H1 (cell line): ENCODE measurements around the gene SECTM1. TPM values are rescaled to one million over a fixed set of nuclear protein-coding genes. Genes with fewer than 3 reads are reported as not detected.

Source experiments
- CTCF ChIA-PET: fragments of 300-600 bp; sonication (Branson Sonifier 250); formaldehyde crosslinking; loops from one replicate; lab custom pipeline; 2021; ENCODE audit not compliant: partially characterized antibody; lab: Charles Lee
- POLR2A ChIA-PET: fragments of 300-600 bp; sonication (Branson Sonifier 250); formaldehyde crosslinking; loops from one replicate; lab custom pipeline; 2021; ENCODE audit warnings: inconsistent platforms; ENCODE audit not compliant: partially characterized antibody; lab: Charles Lee
- DNase-seq, 2 experiments: peaks; one replicate each; pipeline versions ENCODE4 v3.0.0 to v3.0.0-alpha.2; 2010 to 2022; ENCODE audit warnings: low spot score in 2 of 2, low read depth in 1 of 2, mixed read lengths in 1 of 2
- FAIRE-seq: peaks from 2 replicates; lab custom pipeline; 2011; peaks lifted over from hg19 to GRCh38; lab: Jason Lieb, UNC
- H2AFZ ChIP-seq: 2 replicates; pipeline ENCODE4 v1.8.1; 2012; ENCODE audit warnings: low read length, inconsistent platforms
- H2AK5ac ChIP-seq: 2 replicates; pipeline ENCODE4 v1.6.1; 2013; ENCODE audit warnings: low read depth, low read length
- H2BK120ac ChIP-seq: replicated peaks from 2 replicates; pipeline ENCODE3; 2013; ENCODE audit warnings: low read depth, low read length, inconsistent platforms
- H2BK12ac ChIP-seq: 2 replicates; pipeline ENCODE4 v1.6.1; 2013; ENCODE audit warnings: low read depth, low read length
- H2BK15ac ChIP-seq: 2 replicates; pipeline ENCODE4 v1.6.1; 2013; ENCODE audit warnings: low read length
- H2BK20ac ChIP-seq: 2 replicates; pipeline ENCODE4 v1.6.1; 2013; ENCODE audit warnings: low read length
- H2BK5ac ChIP-seq: 2 replicates; pipeline ENCODE4 v1.6.1; 2013; ENCODE audit warnings: low read depth, low read length
- H3K14ac ChIP-seq: 2 replicates; pipeline ENCODE4 v1.6.1; 2013; ENCODE audit warnings: inconsistent platforms; ENCODE audit not compliant: insufficient read length
- H3K18ac ChIP-seq: 2 replicates; pipeline ENCODE4 v1.6.1; 2013; ENCODE audit warnings: low read length; ENCODE audit errors: extremely low read depth
- H3K23ac ChIP-seq: 2 replicates; pipeline ENCODE4 v1.6.1; 2013; ENCODE audit warnings: inconsistent platforms; ENCODE audit not compliant: insufficient read length
- H3K23me2 ChIP-seq: 2 replicates; pipeline ENCODE4 v1.6.1; 2013; ENCODE audit warnings: low read depth, low read length
- H3K27ac ChIP-seq: 2 replicates; pipeline ENCODE4 v1.6.1; 2011; ENCODE audit warnings: low read depth, low read length, inconsistent platforms
- H3K27me3 ChIP-seq, 4 experiments: replicated peaks in 1 of 4; 1 replicate in 1 of 4; 2 replicates in 3 of 4; pipeline versions ENCODE4 v1.6.1 to v1.8.1; 2011 to 2013; ENCODE audit warnings: low read length in 3 of 4, mild to moderate bottlenecking in 3 of 4, inconsistent platforms in 2 of 4, mixed read lengths in 2 of 4, moderate library complexity in 1 of 4; ENCODE audit not compliant: control insufficient read depth in 3 of 4, insufficient read depth in 3 of 4; ENCODE audit errors: extremely low read depth in 1 of 4
- H3K36me3 ChIP-seq, 4 experiments: 2 replicates each; pipeline versions ENCODE4 v1.6.1 to v1.8.1; 2011 to 2013; ENCODE audit warnings: mild to moderate bottlenecking in 4 of 4, low read length in 3 of 4, moderate library complexity in 2 of 4, control low read depth in 1 of 4, inconsistent platforms in 1 of 4; ENCODE audit not compliant: insufficient read depth in 4 of 4, control insufficient read depth in 2 of 4
- H3K4ac ChIP-seq: replicated peaks from 2 replicates; pipeline ENCODE3; 2013; ENCODE audit warnings: low read length, low read depth, mixed read lengths, inconsistent platforms; ENCODE audit not compliant: insufficient read length
- H3K4me1 ChIP-seq, 4 experiments: replicated peaks in 1 of 4; 1 replicate in 1 of 4; 2 replicates in 3 of 4; pipeline versions ENCODE4 v1.6.1 to v1.8.1; 2011 to 2013; ENCODE audit warnings: low read length in 3 of 4, inconsistent platforms in 2 of 4, mixed read lengths in 1 of 4; ENCODE audit not compliant: insufficient read depth in 4 of 4, control insufficient read depth in 3 of 4
- H3K4me2 ChIP-seq, 2 experiments: 2 replicates each; pipeline versions ENCODE4 v1.6.1 to v1.8.1; 2011 to 2013; ENCODE audit warnings: low read depth in 2 of 2, low read length in 2 of 2, control low read depth in 1 of 2, inconsistent platforms in 1 of 2, mild to moderate bottlenecking in 1 of 2; ENCODE audit not compliant: insufficient read depth in 1 of 2
- H3K4me3 ChIP-seq, 4 experiments: fragments of 200-600, 300-600 bp in 1 of 4; sonication (generic), shearing (Covaris generic), sonication (Bioruptor Twin) in 1 of 4; 2 replicates each; pipeline versions ENCODE4 v1.5.1 to v1.8.1; 2011 to 2016; ENCODE audit warnings: low read length in 4 of 4, low read depth in 3 of 4, control low read depth in 2 of 4, inconsistent platforms in 2 of 4, mild to moderate bottlenecking in 2 of 4, mixed read lengths in 1 of 4, moderate library complexity in 1 of 4; ENCODE audit not compliant: insufficient read depth in 2 of 4; ENCODE audit errors: extremely low read depth in 1 of 4
- H3K56ac ChIP-seq: replicated peaks from 2 replicates; pipeline ENCODE3; 2013; ENCODE audit warnings: low read depth, mild to moderate bottlenecking, mixed read lengths, low read length, inconsistent platforms; ENCODE audit not compliant: insufficient read length
- H3K79me1 ChIP-seq: 2 replicates; pipeline ENCODE4 v1.6.1; 2013; ENCODE audit warnings: low read depth, low read length, control low read depth
- H3K79me2 ChIP-seq, 2 experiments: 2 replicates each; pipeline versions ENCODE4 v1.6.1 to v1.8.1; 2012 to 2013; ENCODE audit warnings: low read length in 2 of 2, mild to moderate bottlenecking in 2 of 2, inconsistent platforms in 1 of 2; ENCODE audit not compliant: insufficient read depth in 2 of 2, control insufficient read depth in 1 of 2
- H3K9ac ChIP-seq, 4 experiments: replicated peaks in 1 of 4; 1 replicate in 1 of 4; 2 replicates in 3 of 4; pipeline versions ENCODE4 v1.6.1 to v1.8.1; 2011 to 2013; ENCODE audit warnings: low read depth in 3 of 4, low read length in 3 of 4, control low read depth in 2 of 4, mild to moderate bottlenecking in 2 of 4, moderate library complexity in 2 of 4, inconsistent platforms in 1 of 4; ENCODE audit errors: extremely low read depth in 1 of 4
- H3K9me3 ChIP-seq, 2 experiments: 2 replicates each; pipeline versions ENCODE4 v1.6.1 to v1.8.1; 2012 to 2013; ENCODE audit warnings: mild to moderate bottlenecking in 2 of 2, moderate library complexity in 2 of 2, control low read depth in 1 of 2, inconsistent platforms in 1 of 2, low read depth in 1 of 2, low read length in 1 of 2, mixed read lengths in 1 of 2; ENCODE audit not compliant: insufficient read depth in 2 of 2
- H4K20me1 ChIP-seq, 2 experiments: replicated peaks in 1 of 2; 2 replicates each; pipeline versions ENCODE3 to v1.8.1; 2011 to 2013; ENCODE audit warnings: inconsistent platforms in 2 of 2, low read length in 2 of 2, mild to moderate bottlenecking in 1 of 2; ENCODE audit not compliant: insufficient read depth in 2 of 2, control insufficient read depth in 1 of 2
- H4K5ac ChIP-seq: 2 replicates; pipeline ENCODE4 v1.6.1; 2013; ENCODE audit warnings: low read length, low read depth, mixed read lengths, inconsistent platforms; ENCODE audit not compliant: insufficient read length
- H4K8ac ChIP-seq: 2 replicates; pipeline ENCODE4 v1.8.0; 2013; ENCODE audit warnings: mild to moderate bottlenecking, moderate library complexity, low read length, inconsistent platforms; ENCODE audit not compliant: insufficient read depth; ENCODE audit errors: extremely low read depth
- H4K91ac ChIP-seq: replicated peaks from 2 replicates; pipeline ENCODE3; 2013; ENCODE audit warnings: low read length, mixed read lengths, inconsistent platforms; ENCODE audit not compliant: insufficient read length
- EP300 ChIP-seq, 2 experiments: IDR thresholded peaks; 1 replicate in 1 of 2; 2 replicates in 1 of 2; pipeline ENCODE4 v1.6.1; 2011 to 2012; ENCODE audit warnings: low read depth in 2 of 2, low read length in 2 of 2, mild to moderate bottlenecking in 2 of 2, borderline replicate concordance in 1 of 2, inconsistent platforms in 1 of 2, moderate library complexity in 1 of 2
- HDAC2 ChIP-seq, 2 experiments: fragments of 300-600 bp in 1 of 2; sonication (generic) in 1 of 2; IDR thresholded peaks; 2 replicates each; pipeline ENCODE4 v1.6.1; 2011 to 2012; ENCODE audit warnings: low read depth in 2 of 2, low read length in 2 of 2, mild to moderate bottlenecking in 2 of 2, moderate library complexity in 2 of 2, borderline replicate concordance in 1 of 2, inconsistent platforms in 1 of 2
- JUN ChIP-seq: IDR thresholded peaks from 2 replicates; pipeline ENCODE4 v1.6.1; 2011; ENCODE audit warnings: low read depth, mild to moderate bottlenecking, improper control_type of control experiment, low read length
- KDM4A ChIP-seq: IDR thresholded peaks from one replicate; pipeline ENCODE4 v1.7.1; 2012; ENCODE audit warnings: low read depth, mild to moderate bottlenecking, moderate library complexity, low read length, inconsistent platforms; ENCODE audit not compliant: severe bottlenecking
- RAD21 ChIP-seq, 2 experiments: IDR thresholded peaks in 1 of 2; conservative IDR thresholded peaks in 1 of 2; 2 replicates each; pipeline ENCODE4 v1.6.1; 2011; ENCODE audit warnings: low read depth in 2 of 2, low read length in 2 of 2, improper control_type of control experiment in 1 of 2, inconsistent platforms in 1 of 2, mild to moderate bottlenecking in 1 of 2, moderate library complexity in 1 of 2
- SAP30 ChIP-seq: fragments of 300-600 bp; sonication (generic); IDR thresholded peaks from 2 replicates; pipeline ENCODE4 v1.7.1; 2012; ENCODE audit warnings: low read length, moderate library complexity, mild to moderate bottlenecking, inconsistent platforms; ENCODE audit not compliant: insufficient read depth, insufficient replicate concordance
- SP4 ChIP-seq: IDR thresholded peaks from 2 replicates; pipeline ENCODE4 v1.6.1; 2012; ENCODE audit warnings: low read length, inconsistent platforms
- TBP ChIP-seq: IDR thresholded peaks from 2 replicates; pipeline ENCODE4 v1.6.1; 2011; ENCODE audit warnings: low read depth, low read length, improper control_type of control experiment
- TCF12 ChIP-seq: IDR thresholded peaks from 2 replicates; pipeline ENCODE4 v1.6.1; 2011; ENCODE audit warnings: low read depth, mild to moderate bottlenecking, low read length
- WGBS, 2 experiments: shearing (Covaris generic) in 1 of 2; methylation state at CpG; one replicate each; pipeline versions ENCODE4 v1.1.6 to v1.1.7; 2013 to 2015; ENCODE audit warnings: low lambda C conversion rate in 2 of 2, mixed read lengths in 2 of 2, inconsistent platforms in 1 of 2, low coverage in 1 of 2, missing lambda C conversion rate in 1 of 2; ENCODE audit not compliant: insufficient replicate concordance in 2 of 2, insufficient coverage in 1 of 2, insufficient read length in 1 of 2; ENCODE audit errors: extremely low coverage in 1 of 2, missing lambda C conversion rate in 1 of 2; 5-methylcytosine and 5-hydroxymethylcytosine counted together
- polyA plus RNA-seq, 7 experiments: library from polyadenylated mRNA; depleted of rRNA in 3 of 7; stranded (reverse) in 5 of 7; unstranded in 2 of 7; fragments of >200 nt in 5 of 7; fragments of 200-250 nt in 2 of 7; gene quantifications; 1 replicate in 5 of 7; 2 replicates in 1 of 7; 4 replicates in 1 of 7; pipeline versions ENCODE4 v1.2.1 to v1.2.3, GENCODE V29; 2011 to 2013; ENCODE audit warnings: missing spikeins in 2 of 7, mixed read lengths in 2 of 7
- total RNA-seq: library from RNA; stranded (reverse); fragmentation: NEBNext Ultra II Directional; extraction: Animal tissue kit (Norgen Biotek cat#: 25700); gene quantifications from 2 replicates; pipeline ENCODE4 v1.2.1, GENCODE V29; 2021
- TF ChIP-seq, protein P1 (sequence below): IDR thresholded peaks from 2 replicates; pipeline ENCODE4 v1.6.1; 2012; ENCODE audit warnings: inconsistent platforms

SECTM1 gene
- total and polyA plus RNA-seq, 2 of the 8 experiments (the other 6 are each of a cell fraction or from before 2014, with no cell fraction given) = 0.20 to 0.65 TPM

DNA sequence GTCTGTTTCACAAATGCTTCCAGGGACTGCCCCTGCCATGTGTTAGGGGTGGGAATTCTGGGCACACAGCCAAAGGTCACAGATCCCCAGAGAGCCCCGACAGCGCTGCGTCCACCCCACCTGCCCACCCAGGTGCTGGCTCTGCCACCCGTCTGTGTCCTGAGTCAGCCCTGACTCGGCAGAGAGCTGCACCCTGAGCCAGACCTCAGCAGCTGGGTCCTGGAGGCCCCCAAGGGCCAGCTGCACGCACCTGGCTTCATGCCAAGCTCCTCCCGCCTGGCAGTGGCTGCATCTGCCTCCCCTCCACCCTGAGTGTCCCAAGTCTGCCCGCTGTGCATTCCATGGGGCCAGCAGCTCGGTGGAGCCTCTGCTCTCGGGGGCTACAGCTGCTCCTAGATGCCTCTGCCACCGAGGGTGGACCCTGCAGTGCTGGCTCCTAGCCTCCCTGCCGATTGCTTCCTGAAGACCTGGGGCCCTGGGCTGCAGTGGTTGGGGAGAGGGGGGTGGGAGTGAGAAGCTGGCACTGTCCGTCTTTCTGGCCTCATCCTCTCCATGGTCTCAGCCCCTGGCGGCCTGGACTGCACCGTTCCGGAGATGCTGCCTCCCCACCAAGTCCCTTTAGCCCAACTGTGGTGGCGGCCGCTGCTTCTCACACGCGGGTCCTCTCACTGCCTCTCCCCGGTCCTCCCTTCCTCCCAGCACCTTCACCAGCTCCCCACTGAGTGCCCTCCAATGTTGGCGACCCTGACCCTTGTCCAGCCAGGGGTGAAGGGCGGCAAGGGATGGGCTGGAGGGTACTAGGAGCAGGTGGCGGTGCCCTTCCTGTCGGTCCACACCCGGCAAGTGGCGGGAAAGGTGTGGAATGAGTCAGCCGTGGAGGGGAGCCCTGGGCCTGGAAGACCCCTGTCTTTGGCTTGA, 3.0 kb downstream of the SECTM1 start:
- POLR2A ChIA-PET = no interaction called here
- no peak overlapping the region for H3K4me2 ChIP-seq
- H3K27me3 ChIP-seq = peaks cover 28 to 52% (median 48%) of the 10 kb centered on the region in 4 experiments
- TF ChIP-seq RAD21 (IDR thresholded peaks at IDR 0.05 in 1 of 2, conservative IDR thresholded peaks at IDR 0.05 in 1 of 2; ENCODE audit: low read depth in 2 of 2, low read length in 2 of 2) (no peak), SAP30 (no peak), TBP (no peak), EP300 (IDR thresholded peaks at IDR 0.05; ENCODE audit: borderline replicate concordance in 1 of 2, low read depth in 2 of 2, low read length in 2 of 2) (no peak), JUN (no peak), HDAC2 (IDR thresholded peaks at IDR 0.05; ENCODE audit: borderline replicate concordance in 1 of 2, low read depth in 2 of 2, low read length in 2 of 2) (no peak), TCF12 (no peak), KDM4A (no peak), SP4 (no peak)
- TF ChIP-seq, protein P1, sequence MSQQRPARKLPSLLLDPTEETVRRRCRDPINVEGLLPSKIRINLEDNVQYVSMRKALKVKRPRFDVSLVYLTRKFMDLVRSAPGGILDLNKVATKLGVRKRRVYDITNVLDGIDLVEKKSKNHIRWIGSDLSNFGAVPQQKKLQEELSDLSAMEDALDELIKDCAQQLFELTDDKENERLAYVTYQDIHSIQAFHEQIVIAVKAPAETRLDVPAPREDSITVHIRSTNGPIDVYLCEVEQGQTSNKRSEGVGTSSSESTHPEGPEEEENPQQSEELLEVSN = no peak

More for the DNA sequence above, 3.0 kb downstream of the SECTM1 start:
- H3K4ac ChIP-seq = no peak overlapping the region
- H3K36me3 ChIP-seq = no peaks in the 10 kb centered on the region
- no peak overlapping the region for H4K91ac ChIP-seq
- no peak overlapping the region for H3K4me3 ChIP-seq
- peaks cover 0 to 2% of the 10 kb centered on the region in 2 experiments for H4K20me1 ChIP-seq
- DNase-seq = no peak
- H3K79me2 ChIP-seq = no peaks in the 10 kb centered on the region
- no peak overlapping the region for H3K27ac ChIP-seq
- no peak overlapping the region for H3K56ac ChIP-seq
- H3K23me2 ChIP-seq = peaks cover 8% of the 10 kb centered on the region
- CTCF ChIA-PET = interaction anchor here (0.6 to 1.9 kb wide), 6 partner anchors 9 to 79 kb away, joined by 3 to 9 read pairs (median 4); partner anchors contain the start of gene CD7
- WGBS, 2 experiments = 83% methylated on average over 24 of the region's 28 CpGs; no CpG with 5 or more reads in 1 of the 2 experiments
- H2BK20ac ChIP-seq = no peak overlapping the region
- no peak overlapping the region for H3K23ac ChIP-seq
- no peak overlapping the region for H4K5ac ChIP-seq
- H2BK5ac ChIP-seq = no peak overlapping the region
- no peak overlapping the region for H3K9ac ChIP-seq
- H3K79me1 ChIP-seq = no peaks in the 10 kb centered on the region
- no peak overlapping the region for H4K8ac ChIP-seq
- H3K9me3 ChIP-seq = no peaks in the 10 kb centered on the region
- H2BK120ac ChIP-seq = no peak overlapping the region
- no peak overlapping the region for H2AK5ac ChIP-seq
- H2BK15ac ChIP-seq = no peak overlapping the region
- no peak overlapping the region for H2BK12ac ChIP-seq
- H3K4me1 ChIP-seq = peaks cover 0 to 36% (median 24%) of the 10 kb centered on the region in 4 experiments; a peak in 6 of 7 replicates
- no peak for FAIRE-seq
- no peak overlapping the region for H3K14ac ChIP-seq
- H3K18ac ChIP-seq = no peak overlapping the region
- no peak overlapping the region for H2AFZ ChIP-seq
